HG03135 (cell line): ENCODE results near the gene FBLN2.

Experiments
- ATAC-seq: cut with Tn5 transposase; IDR thresholded peaks from one replicate; pipeline ENCODE4 v1.9.1; 2021; ENCODE audit warnings: mild to moderate bottlenecking, moderate library complexity; ENCODE audit not compliant: unreplicated experiment

The FBLN2 gene

DNA sequence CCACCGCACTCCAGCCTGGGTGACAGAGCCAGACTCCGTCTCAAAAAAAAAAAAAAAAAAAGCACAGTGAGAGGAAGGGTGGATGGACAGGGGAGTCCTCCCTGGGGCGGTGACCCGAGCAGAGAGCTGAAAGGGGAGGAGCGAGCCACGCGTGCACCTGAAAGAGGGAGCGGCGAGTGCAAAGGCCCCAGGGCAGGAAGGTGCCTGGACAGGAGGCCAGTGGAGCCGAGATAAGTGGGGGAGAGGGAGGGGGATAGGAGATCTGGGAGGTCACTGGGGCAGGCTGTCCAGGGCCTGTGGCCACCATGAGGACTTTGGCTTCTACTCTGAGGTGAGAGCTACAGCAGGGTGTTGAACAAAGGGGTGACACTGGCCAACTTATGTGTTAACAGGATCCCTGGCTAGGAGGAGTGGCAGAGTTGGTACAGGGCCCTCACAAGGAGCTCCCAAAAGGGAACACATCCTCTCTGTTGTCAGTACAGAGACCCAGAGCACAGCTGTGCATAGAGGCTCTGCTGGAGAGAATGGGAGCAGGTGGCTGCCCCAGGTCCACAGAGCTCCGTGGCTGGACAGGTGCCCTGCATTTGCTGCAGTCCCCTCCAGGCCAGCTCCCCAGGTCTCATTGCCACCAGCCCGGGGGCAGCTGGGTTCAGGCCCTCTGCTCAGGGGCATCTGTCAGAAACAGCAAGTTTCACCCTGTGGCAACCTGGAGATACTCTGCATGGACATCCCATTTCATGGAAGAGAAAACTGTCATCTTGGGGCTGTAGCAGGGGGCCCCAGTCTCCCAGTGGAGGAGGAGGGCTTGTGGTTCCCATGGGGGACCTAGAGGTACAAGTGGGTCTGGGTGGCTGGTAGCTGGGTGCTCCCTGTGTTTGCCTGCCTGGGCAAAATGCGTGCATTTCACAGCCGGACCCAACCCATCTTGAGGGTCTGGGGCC, 28.5 kb downstream of the FBLN2 start:
- no peak for ATAC-seq

DNA sequence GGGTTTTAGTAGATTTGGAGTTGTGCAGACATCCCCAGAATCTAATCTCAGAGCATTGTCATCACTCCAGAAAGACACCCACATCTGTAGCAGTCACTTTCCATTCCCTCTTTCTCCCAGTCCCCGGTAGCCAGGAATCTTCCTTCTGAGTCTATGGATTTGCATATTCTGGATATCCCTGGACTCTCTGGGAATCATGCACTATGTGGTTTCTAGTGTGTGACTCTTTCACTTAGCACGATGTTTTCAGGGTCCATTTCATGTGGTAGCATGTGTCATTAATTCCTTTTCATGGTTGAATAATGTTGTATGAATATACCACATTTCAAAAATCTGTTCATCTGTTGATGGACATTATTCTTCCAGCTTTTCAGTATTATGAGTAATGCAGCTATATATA, 29.3 kb downstream of the FBLN2 start:
- ATAC-seq: no peak

DNA sequence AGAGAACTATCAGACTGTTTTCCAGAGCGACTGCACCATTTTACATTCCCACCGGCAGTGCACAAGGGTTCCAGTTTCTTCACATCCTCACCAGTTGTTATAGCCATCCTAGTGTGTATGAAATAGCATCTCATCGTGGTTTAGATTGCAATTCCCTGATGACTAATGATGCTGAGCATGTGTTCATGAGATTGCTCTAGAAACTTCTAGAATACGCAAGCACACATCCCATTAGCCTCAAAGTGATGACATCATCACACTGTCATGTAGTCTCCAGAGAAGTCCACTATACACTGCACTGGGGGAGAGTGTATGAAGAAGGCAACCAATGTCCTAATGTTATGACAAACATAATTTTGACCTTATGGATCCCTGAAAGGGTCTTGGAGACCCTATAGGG, 30.1 kb downstream of the FBLN2 start:
- ATAC-seq: no peak

DNA sequence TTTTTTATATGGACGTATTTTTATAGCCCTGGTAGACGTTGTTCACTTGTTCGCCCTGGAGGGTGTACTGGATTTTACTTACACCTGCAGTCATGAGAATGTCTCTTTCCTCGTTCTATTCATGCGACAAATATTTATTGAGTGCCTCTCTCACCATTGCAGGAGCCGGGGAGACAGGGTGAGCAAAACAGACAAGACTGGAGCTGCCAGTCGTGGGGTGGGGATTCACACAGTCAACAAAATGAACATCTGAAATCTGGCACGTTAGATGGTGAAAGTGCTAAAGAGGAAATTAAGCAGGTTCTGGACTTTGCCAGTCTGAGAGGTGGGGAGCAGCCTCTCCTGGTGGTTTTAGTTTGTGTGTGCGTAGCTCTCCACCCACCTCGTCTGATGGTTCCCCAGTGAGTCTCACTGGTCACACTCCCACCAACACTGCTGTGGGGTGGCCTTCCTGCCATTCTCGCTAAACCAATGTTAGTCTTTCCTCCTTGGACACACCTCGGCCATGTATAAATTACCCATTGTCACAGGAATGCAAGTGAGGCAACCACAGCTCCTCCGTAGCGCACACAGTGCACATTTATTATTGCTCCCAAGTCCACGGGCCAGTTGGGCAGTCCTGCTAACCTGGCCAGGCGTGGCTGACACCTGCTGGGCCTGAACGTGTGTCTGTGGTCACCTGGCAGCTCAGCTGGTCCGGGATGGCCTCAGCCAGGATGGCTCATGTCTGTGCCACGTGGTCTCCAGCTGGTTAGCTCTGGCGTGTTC, 31.5 kb downstream of the FBLN2 start:
- ATAC-seq: no peak

DNA sequence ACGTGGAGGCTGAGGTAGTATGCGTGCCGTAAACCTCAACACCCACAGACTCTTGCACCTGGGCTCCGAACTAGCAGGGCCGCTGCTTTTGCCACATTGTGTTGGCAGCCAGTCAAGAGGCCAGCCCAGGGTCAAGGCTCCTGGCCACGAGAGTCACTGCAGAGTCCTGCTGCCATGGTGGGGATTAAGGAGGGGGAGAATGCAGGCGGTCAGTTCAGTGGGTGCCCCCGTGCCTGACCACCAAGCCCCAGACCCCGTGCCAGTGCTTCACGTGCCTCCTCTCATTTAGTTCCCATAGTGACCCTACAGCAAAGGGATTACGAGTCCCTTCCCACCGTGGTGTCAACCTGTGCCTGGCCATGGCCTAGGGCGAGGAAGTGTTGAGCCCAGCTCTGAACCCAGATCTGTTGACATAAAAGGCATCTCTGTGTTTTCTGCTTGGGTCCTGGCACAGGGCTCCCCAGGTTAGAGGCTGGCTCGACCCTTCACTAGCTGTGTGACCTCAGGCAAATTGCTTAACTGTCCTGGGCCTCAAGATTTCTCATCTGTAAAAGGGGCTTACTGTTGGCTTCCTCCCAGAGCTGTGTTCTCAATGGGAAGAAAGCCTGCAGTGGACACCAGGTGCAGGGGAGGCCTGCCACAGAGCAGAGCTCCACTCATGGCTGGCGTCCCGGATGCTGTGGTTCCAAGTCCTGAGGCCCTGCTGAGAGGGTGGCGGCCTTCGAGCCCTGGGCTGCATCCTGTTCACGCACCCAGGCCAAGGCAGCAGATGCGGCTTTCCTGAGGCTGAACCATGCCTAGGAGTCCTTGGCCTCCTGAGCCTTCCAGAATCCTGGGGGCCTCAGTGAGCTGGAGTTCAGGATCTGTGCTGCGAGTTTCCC, 32.8 kb downstream of the FBLN2 start:
- ATAC-seq: no peak

DNA sequence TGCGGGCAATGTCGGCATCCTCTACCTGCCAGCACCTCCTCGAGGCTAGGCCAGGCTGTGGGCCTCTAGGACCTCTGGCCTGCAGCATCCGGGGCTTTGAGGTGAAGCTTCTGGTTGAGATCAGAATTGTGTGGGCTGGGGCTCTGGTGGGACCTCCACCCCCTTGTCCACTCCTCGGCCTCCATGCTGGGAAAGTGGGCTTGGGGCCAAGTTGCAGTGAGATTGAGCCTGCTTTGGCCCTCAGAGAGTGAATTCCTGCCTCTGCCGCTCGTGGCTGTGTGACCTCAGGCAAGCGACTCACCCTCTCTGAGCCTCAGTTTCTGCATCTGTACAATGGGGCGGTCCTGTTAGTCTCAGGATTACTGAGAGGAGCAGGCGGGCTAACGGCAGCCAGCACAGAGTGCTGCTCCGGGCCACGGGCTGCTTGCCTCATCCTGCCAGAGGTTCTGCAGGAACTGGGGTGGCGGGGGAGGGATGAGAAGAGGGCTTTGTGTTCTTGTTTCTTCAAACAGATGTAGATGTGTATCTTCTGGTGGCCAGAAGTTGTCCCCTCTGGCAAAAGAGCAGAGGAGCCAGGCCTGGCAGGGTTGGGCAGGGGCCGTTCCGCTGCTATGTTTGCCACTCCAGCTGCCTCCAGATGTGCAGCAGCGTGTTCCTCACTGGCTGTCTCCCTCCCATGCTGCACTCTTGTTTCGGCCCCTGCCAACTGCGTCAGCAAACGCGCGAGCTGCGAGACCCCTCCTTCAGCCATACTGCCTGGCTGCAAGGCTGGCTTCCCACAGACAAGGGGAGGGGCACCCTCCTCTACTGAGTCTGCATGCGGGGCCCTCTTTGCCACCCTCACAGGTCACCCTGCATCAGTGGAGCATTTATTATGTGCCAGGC, 33.7 kb downstream of the FBLN2 start:
- ATAC-seq: no peak

DNA sequence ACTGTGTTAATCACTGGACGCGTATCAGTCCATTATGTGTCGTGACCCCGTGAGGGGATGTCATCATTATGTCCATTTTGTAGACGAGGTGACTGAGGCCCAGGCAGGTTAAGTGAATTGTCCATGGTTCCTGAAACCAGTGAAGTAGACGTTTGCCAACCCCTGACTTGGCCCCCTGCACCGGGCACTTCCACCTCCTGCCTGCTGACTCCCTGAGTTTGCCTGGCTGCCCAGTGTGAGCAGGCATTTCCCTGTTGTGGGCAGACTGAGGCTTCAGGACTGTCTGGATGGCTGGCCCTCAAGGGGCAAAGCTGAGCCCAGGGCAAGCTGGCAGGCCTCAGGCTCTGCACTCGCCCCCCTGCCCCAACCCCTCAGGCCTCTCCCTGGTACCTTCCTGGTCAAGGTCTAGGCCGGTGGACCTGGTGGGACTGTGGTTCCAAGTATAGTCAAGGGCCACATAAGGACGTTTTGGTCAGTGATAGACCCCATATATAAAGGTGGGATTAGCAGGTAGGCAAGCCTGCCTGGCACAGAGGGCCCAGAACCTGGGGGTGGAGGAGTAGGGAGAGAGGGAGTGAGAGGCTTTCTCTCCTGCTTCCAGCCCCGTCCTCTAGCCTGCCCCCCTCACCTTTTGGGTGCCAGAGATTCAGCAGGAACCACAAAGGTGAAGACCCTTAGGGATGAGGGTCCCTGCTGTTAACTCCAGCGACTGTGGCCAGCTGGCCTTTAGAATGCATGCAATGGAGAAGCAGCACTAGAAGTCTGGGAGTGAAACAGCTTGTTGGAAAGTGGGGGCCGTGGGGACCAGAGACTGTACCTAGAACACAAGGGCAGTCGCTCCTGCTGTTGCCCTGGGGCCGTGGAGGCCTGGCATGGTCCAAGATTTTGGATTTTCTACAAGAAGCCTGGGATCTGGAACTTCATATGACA, 34.6 kb downstream of the FBLN2 start:
- ATAC-seq: no peak

DNA sequence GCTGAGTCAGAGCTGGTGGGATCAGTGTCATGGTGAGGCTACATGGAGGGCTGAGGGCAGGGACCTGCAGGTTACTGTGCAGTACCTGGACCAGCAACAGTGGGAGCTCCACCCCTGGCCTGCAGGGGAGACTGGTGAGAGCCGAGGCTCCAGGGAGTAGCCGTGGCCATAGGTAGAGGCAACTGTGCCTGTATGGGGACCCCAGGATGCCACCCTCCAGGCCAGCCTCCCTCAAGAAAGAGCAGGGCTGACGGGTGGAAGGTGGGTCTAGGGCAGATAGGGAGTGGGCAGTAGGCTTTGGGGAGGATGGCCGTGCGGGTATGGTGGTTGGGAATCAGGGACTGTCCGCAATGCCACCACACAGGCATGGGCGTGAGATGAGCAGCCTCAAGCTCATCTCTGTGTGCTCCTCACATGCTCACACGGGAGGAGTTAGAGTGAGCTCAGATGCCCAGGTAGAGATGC, 35.5 kb downstream of the FBLN2 start:
- no peak for ATAC-seq

DNA sequence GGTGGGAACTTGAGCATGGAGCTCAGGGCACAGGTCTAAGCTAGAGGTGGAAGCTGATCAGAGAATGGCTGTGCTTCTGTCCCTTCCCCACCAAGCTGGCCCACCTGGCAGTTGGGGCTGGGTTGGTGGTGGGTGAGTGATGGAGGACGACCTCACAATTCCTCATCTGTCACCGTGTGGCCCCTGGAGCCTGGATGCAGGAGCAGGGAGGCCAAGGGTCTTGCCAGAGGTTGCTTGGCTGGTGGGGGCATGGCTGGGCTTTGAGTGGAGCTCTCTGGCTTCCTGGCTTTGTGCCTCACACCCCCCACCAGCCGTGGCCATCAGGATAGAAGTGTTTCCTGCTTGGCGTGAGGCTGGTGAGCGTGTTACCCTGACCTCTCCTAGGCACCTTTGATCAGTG, 36.0 kb downstream of the FBLN2 start:
- no peak for ATAC-seq

DNA sequence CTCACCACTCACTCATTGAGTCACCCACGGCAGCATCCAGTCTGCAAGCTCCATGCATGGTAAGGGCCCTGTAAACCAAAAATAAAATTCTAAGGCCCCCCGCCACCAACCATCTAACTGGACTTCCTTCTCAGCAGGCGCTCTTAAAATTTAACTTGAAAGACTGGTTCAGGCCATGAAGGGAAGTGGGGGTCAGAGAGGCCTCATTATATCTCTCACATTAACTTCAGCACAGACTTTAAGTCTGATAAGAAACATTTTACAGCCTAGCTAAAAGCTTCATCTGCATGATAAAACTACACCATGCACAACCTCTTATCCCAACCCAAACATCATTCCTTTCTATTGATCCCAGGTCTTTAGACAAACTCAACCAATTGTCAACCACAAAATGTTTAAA, 38.5 kb downstream of the FBLN2 start:
- ATAC-seq: no peak

DNA sequence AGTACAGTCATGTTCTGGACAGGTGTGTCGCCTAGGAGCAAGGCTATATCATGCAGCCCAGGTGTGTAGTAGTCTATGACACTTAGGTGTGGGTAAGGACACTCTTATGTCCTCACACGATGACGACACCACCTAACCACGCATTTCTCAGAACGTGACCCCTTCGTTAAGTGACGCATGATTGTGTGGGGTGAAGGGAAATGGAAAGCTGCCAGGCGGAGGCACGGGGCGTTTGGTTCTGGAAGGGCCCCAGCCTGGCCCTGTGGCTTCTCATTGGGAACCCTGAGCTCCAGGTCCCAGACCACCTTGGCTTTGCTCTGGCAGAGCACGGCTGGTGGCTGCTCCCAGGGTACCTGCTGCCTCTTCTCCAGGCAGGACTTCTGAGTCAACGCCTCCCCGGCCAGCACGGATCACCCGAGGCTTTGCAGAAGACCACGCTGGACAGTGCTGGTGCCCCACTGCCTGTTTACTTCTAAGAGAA, 39.3 kb downstream of the FBLN2 start:
- ATAC-seq: no peak

DNA sequence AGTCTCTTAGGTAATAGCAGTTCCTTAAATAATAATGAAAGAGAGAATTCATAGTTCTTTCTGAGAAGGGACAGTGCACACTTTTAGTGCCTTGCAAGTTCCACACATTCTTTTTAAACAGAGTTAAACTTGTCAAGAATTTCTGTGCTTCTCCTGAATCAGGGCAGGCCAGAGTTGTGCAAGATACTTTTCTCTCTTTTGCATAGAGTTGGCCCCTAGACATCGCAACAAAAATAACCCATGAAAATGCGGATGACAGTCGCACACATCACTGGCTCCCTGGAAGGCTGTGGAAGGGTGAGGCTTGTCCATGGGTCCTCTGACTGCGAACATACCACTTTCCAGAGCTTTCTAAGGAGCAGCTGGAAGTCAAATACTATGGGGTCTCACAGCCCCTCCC, 40.1 kb downstream of the FBLN2 start:
- no peak for ATAC-seq

DNA sequence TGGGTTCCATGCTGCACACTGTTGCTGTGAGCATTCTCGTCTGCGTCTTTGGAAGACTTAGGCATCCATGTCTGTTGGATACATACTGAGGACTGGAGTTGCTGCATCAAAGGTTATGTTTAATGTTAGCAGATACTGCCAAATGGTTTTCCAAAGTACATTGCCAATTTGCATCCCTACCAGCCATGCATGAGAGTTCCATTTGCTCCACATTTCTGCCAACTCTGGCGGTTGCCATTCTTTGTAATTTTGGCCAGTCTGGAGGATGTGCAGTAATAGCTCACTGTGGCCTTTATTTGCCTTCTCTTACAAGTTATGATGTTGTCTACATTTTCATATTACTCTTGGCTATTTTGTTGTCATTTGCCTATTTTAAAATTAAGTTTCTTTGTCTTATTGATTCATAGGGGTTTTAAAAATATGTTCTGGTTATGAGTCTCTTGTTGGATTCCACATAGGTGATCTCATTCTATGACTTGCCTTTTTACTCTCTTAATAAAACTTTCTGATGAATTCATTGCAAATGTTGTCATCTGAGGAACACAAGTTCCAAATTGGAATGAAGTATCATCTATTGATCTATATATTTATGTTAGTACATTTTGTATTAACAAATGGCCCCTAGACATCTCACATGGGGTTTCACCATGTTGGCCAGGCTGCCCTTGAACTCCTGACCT, 42.1 kb downstream of the FBLN2 start:
- ATAC-seq: no peak

DNA sequence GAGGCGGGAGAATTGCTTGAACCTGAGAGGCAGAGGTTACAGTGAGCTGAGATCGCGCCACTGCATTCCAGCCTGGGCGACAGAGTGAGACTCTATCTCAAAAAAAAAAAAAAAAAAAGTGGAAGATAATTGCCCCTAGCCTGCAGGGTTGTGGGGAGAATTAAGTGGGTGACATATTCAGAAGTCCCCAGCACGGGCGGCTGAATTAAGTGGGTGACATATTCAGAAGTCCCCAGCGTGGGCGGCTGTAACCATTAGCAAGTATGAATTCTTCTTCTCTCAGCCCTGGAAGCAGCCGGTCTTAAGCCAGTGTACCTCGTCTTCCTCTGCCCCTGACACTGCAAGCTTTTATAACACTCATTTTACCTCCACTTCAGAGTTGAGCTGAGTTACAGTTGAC, 44.7 kb downstream of the FBLN2 start:
- no peak for ATAC-seq

DNA sequence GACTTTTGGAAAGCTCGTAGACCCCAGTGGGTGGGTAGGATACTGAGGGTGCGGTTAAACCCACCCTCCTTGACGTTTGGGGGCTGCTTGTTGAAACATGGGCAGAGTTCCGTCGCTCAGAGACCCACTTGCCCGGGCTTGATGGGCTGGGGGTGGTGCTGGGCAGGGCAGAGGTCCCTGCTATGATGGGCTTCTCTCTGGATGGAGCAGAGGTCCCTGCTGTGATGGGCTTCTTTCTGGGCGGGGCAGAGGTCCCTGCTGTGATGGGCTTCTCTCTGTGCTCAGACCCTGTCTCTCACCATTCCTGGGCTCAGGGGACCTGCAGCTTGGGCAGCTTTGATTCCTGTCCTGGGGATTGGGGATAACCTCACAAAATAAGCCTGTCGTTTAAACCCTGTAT, 45.2 kb downstream of the FBLN2 start:
- no peak for ATAC-seq

DNA sequence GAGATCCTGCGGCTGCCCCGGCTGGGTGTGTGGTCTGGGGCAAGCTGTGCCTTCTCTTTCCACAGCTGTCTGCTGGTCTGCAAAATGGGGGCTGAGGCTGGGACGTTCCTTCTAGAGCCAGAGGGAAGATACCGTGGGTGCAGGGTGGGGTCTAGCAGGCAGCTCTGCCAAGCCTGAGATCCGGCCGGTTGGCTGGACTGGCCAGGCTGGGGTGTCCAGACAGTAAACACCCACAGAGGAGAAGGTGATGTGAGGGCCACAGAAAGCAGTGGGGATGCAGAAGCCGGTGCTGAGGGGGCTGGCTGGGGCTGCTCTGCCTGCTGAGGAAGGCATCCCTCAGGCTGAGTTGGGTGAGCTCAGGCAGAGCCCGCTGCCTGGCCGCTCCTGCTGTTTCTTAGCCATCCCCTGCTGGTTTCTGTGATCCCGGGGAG, 46.1 kb downstream of the FBLN2 start:
- ATAC-seq: no peak

DNA sequence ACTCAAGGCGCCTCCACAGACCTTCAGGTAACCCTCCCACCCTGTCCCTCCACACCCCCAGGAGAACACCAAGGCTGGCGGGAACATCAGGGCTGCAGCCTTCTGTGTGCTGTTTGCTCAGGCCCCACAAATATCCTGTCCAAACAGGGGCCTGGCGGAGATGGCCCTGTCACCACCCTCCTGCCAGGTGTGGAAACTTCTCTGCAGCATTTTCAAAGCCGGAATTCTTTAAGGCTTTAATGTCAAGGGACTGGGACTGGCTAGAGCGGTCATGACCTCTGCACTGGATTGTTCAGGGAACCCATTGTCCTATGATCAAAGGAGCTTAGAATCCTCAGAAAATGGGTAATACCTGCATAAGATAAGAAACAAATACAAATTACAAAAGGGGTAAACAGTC, 46.6 kb downstream of the FBLN2 start:
- ATAC-seq: no peak
